ENCODE data around the gene PATZ1.
"Not testable (repeated sequence)": the region's sequence is repeated elsewhere in the genome, so short reads cannot be mapped to it uniquely, and the experiment has no call there.

Gene PATZ1, protein sequence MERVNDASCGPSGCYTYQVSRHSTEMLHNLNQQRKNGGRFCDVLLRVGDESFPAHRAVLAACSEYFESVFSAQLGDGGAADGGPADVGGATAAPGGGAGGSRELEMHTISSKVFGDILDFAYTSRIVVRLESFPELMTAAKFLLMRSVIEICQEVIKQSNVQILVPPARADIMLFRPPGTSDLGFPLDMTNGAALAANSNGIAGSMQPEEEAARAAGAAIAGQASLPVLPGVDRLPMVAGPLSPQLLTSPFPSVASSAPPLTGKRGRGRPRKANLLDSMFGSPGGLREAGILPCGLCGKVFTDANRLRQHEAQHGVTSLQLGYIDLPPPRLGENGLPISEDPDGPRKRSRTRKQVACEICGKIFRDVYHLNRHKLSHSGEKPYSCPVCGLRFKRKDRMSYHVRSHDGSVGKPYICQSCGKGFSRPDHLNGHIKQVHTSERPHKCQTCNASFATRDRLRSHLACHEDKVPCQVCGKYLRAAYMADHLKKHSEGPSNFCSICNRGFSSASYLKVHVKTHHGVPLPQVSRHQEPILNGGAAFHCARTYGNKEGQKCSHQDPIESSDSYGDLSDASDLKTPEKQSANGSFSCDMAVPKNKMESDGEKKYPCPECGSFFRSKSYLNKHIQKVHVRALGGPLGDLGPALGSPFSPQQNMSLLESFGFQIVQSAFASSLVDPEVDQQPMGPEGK

DNA sequence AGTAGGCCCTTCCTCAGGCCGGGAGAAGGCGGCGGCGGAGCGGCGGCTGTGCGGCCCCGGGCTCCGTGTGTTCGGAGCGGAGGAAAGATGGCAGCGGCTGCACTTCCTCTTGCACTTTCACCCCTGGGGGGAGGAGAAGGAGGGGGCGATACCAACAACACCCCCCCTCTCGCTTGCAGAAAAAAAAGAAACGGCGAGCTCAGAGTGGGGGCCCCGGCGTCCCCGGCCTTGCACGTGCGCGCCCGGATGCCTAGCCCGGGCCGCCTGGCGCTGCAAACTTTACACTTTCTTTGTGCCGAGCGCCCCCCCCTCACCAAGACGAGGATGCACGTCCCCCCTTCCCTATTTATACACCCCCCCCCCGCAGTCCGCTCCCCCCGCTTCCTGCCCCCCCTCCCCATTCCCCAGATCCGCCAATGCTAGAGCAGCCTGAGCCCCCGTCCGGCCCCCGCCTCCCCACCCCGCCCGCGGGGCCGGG is at the start of gene PATZ1:
TSS of gene PATZ1 (minus strand) at position 92 of the 478 bp plus-strand sequence. CDS start 744 bp downstream, outside the sequence.
- peak; percentile 90 for DNase-seq

DNA sequence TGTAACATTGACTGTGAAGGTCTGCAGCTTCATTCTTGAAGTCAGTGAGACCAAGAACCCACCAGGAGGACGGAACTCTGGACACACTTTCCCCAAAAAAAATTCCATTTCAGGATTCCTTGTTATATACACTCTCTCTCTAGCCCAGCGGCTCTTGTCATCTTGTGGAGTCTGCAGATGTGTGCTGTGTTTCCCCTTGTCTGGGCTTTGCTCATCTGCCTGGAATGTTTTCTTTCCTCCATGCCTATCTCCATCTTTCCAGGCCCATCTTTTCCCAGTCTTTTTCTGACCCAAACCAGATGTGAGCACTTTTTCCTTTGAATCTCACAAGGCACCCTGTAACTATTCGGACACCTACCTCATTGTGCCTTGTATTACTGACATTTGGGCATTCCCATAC is 48.2 kb upstream of the PATZ1 start:
- DNase-seq, result no peak

DNA sequence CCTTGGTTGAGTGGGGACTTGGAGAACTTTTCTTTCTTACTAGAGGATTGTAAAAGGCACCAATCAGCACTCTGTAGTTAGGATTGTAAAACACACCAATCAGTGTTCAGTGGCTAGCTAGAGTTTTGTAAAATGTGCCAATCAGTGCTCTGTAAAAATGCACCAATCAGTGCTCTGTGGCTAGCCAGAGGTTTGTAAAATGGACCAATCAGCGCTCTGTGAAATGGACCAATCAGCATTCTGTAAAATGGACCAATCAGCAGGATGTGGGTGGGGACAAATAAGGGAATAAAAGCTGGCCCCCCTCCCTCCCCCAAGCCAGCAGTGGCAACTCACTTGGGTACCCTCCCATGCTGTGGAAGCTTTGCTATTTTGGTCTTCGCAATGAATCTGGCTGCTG is 47.7 kb upstream of the PATZ1 start:
- no peak for DNase-seq

DNA sequence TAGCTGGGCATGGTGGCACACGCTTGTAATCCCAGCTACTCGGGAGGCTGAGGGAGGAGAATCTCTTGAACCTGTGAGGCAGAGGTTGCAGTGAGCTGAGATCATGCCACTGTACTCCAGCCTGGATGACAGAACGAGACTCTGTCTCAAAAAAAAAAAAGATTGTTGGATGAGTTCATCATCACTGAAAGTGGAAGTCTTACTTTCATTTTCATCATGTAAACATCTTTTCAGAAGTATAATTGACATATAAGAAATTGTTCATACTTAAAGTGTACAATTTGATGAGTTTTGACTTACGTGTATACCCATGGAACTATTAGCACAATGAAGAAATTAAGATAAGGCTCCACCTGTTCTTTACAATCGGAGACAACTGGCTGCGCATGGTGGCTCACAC is 32.5 kb upstream of the PATZ1 start:
- DNase-seq, result not testable (repeated sequence)

DNA sequence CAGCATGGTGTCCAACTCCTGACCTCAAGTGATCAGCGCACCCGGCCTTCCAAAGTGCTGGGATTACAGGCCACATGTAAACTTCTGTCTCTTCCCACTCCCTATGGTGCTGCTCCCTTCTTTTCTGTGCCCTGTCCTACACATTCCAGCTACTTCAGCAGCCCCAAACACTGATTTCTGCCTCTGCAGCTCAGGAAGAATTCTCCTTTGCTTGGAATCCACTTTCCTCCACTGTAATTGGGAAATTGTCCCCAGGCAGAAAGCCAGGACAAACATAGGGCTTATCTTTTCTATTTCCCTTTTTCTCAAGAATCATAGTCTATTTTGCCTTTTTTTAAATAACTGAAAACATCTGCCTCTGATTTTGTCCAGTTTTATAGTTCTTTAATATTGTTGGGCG is 32.0 kb upstream of the PATZ1 start:
- DNase-seq, result no peak

DNA sequence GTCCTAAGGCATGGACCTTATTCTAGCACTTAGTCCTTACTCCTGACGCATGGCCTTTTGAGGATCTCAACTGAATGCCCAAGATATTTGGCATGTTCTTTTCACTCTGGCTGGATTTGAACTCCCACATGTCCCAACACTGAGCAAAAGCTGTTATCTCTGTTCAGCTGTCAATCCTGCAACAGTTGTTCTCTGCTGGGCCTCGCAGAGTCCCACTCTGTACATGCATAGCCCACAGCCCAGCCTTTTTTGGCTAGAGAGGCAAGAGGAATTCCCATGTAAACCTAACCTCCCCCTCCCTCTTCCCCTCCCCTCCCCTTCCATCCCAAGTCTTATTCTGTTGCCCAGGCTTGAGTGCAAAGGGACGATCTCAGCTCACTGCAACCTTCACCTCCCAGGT is 31.5 kb upstream of the PATZ1 start:
- no peak for DNase-seq

DNA sequence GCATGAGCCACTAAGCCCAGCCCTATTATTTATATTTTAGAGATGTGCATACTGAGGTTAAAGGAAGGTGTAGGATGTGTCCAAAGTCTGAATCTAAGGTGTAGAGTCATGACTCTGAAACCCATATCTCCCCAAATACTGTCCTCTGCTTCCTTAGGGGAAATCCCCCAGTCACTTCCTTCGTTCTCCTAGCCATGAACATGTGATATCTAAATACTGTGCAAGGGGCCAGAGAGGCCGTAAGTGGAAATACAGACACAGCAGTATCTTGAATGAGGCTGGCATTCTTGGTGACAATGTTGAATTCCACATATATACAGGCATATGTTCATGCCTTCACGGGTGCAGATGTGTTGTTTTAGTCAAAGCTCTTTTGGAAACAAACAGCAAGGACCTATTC is 21.3 kb upstream of the PATZ1 start:
- DNase-seq, result no peak

DNA sequence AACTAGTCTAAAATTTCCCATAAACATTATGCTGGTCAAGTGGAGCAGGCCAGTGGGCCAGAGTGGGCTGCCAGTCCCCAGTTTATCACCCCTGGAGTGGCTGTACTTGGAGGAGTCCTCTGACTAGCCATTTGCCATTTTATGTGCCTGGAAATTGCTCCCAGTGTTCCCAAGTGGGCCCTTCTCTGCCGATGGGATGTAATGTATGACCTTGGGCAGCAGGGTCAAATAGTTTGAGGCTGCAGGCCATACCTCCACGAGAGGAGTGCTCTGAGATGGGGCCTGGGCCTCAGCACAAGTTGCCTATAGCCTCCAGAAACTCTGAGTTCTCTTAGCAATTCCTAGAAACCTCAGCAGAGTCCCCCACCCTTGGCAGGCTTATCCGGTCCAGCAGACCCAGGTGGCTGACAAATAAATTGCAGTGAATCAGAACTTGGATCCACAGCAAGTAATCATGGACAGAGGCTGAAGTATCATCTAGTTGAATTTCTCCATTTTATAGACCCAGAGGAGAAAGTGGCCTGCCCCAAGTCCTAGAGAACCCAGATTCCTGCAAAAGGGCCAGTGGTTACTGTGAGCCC is 17.8 kb upstream of the PATZ1 start:
- no peak for DNase-seq

DNA sequence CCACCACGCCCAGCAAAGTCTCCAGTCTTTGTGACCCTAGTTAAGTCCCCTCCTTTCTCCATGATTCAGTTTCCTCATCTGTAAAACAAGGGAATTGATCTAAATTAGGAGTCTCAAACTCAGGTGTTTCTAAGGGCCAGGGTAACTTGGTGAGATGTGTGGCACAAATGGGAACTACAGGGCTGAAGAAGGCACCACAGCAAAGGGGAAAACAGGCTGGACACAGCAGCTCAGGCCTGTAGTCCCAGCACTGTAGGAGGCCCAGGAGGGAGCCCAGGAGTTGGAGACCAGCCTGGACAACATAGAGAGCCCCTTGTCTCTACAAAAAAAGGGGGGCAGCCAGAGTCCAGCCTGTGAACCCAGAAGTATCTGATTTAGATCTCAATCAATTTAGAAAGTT is 15.6 kb upstream of the PATZ1 start:
- no peak for DNase-seq

DNA sequence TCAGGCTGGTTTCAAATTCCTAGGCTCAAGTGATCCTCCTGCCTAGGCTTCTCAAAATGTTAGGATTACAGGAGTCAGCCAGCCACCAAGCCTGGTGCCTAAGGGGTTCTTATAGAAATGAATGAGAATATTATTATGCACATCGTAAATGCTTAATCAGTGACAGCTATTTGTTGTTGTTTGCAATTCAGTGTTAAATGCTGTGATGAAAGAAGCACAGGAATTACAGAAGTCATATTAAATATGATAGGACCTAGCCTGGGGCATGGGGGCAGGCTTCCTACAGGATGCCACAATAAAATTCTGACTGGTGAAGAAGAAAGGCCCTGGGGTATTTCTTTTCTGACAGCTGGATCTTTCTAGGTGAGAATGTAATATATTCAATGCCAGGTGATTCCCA is 13.9 kb upstream of the PATZ1 start:
- no peak for DNase-seq

DNA sequence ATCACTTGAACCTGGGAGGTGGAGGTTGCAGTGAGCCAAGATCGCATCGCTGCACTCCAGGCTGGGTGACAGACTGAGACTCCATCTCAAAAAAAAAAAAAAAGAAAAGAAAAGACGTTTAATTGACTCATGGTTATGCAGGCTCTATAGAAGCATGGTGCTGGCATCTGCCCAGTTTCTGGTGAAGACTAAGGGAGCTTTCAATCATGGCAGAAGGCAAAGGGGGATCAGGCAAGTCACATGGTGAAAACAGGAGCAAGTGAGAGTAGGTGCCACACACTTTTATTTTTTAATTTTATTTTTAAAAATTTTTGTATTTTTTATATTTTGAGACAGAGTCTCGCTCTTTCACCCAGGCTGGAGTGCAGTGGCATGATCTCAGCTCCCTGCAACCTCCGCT is 8.4 kb upstream of the PATZ1 start:
- no peak for DNase-seq

DNA sequence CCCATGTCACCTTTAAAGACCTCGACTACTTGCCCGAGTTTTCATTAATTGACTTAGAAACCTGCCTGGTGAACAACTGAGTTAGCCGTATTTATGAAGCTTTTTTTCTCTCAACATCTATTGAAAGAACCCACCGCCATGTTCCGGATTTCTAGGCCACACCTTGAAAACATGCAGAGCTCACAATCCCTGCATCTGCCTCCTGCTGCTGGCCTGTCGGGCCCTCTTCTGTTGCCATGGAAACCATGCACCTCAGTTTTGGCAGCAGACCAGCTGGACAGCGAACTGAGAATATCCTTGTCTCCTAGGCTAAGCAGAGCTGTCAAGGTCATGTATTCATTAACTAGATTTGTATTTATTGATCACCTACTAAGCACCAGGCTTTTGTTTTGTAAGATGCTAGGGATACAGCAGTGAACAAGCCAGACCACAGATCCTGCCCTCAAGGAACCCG is 4.3 kb upstream of the PATZ1 start:
- DNase-seq, result no peak

DNA sequence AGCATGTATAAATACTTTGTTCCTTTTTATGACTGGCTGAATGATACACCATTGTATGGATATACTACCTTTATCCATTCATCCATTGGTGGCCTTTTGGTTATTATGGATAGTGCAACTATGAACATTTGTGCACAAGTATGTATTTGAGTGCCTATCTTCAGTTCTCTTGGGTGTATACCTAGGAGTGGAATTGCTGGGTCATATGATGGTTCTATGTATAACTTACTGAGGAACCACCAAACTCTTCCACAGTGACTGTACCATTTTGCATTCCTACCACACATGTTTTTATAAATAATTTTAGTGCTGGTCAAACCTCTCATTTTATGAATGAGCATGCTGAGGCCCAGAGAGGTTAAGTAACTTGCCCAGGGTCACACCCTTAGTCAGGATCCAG is 3.8 kb upstream of the PATZ1 start:
- DNase-seq, result no peak

DNA sequence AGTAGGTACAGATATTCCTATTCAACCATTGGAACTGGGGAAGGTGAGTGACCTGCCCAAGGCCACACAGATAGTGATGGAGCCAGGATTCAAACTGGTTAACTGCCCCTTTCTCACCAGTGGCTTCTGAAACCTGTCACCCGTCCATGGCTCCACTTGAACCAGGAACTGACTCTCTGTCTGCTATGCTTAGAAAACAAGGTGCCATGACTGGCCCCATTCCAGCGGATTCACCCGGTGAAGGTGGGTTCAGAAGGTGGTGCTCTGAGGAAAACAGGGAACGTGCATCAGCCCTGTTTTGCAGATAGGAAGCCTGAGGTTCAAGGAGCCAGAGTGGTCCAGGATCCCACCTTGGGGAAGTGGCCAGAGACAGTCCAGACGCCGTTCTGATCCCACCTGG is 2.6 kb upstream of the PATZ1 start:
- no peak for DNase-seq

DNA sequence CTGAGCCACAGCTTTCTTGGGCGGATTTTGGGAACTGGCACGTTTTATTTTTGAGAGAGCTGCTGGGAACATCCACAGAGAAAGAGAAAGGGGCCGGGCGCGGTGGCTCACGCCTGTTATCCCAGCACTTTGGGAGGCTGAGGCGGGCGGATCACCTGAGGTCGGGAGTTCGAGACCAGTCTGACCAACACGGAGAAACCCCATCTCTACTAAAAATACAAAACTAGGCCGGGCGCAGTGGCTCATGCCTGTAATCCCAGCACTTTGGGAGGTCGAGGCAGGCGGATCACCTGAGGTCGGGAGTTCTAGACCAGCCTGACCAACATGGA is 1.8 kb upstream of the PATZ1 start:
- not testable (repeated sequence) for DNase-seq

DNA sequence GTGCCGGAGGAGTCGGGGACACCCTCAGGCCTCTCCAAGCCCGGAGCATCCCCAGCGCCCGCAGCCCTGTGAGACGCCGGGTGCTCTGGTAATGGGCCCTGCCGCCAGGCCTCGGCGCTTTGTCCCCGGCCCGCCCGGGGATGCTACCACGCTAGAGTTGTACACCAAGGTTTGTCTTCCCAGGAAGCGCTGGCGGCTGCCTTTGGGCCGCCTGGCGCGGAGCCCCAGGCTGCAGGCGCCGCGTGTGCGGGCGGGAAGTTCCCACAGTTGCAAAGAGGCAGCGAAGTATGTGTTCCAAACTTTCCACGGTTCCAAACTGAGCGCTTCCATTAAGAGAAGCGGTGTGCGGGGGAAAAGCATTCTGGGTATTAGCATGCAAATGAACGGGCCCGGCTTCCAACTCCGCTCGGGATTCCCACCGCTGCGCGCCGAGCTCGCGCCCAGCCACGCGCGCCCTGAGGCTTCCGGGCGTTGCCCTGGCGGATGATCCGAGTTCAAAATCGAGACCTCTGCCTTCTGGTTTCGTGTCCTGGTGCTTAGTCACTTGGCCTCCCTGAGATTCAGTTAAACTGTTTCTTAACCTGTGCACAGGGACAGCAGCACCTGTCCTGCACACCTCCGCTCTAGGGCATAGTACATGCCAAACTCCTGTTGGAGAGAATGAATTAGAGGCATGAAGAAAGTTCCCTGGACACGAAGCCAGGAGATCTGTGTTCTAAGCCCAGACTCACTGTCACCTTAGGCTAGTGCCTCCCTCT is 1.3 kb upstream of the PATZ1 start:
- DNase-seq, result peak; percentile 45

DNA sequence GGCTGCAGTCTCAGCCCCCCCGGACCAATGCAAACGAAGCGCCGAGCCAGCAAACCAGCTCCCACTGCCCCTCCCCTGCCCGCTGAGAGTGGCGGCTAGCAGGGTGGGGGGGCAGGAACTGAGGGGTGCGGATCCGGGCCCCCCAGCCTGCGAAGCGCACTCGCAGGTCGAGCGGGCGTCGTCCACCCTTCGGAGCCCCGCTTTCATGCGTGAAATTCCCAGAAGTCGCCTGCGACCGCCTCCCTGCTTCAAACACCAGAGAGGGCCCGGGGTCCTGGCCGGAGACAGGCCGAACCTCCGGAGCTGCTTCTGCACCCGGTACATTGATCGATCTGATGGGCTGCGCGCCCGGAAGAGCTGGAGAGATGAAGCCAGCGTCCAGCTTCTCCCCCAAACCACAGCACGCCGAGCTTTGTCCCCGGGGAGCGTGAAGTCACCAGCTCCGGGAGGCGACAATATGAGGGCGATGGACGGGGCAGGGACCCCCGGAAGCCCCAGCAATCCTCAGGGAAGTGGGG is 646 bp upstream of the PATZ1 start:
- no peak for DNase-seq

DNA sequence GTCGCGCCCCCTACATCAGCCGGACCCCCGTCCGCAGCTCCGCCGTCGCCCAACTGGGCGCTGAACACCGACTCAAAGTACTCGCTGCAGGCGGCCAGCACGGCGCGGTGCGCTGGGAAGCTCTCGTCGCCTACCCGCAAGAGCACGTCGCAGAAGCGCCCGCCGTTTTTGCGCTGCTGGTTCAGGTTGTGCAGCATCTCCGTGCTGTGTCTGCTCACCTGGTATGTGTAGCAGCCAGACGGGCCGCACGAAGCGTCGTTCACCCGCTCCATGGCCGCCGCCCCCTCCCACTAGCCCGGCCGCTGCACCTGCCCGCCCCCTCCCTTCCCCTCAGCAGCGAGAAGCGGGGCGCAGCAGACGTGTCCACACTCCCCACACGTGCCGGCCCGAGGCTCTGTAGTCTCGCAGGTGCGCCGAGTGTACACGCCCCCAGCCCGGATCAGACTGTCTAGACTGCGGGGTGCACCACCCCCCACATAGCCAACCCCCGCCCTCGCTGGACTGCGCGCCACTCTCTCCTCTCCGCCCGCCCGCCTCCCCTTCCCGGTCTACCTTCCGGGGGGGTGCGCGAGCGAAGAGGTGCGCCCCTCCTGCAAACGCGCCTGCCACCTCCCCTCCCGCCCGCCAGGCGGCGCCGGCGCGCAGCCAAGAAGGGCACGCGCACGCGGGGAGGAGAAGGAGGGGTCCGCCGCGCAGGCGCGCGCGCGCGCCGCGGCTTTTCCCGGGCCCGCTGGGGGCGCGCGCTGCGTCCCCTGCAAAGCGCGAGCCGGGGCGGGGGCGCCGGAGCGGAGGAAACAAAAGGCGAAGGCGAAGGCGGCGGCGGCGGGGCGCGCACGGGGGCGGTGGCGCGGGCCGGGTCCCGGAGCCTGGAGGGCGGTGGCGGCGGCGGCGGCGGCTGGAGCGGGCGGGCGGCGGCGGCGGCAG is 553 bp downstream of the PATZ1 start:
- peak; percentile 92 for DNase-seq

DNA sequence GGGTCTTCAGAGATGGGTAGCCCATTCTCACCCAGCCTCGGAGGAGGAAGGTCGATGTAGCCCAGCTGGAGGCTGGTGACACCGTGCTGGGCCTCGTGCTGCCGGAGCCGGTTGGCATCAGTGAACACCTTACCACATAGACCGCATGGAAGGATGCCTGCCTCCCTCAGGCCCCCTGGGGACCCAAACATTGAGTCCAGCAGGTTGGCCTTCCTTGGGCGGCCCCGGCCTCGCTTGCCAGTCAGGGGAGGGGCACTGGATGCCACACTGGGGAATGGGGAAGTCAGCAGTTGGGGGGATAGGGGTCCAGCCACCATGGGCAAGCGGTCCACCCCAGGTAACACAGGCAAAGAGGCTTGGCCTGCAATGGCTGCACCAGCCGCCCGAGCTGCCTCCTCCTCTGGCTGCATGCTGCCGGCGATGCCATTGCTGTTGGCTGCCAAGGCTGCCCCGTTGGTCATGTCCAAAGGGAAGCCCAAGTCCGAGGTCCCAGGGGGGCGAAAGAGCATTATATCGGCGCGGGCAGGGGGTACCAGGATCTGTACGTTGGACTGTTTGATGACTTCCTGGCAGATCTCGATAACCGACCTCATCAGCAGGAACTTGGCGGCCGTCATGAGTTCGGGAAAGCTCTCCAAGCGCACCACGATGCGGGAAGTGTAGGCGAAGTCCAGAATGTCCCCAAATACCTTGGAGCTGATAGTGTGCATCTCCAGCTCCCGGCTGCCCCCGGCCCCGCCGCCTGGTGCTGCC is 1.4 kb downstream of the PATZ1 start:
- no peak for DNase-seq

DNA sequence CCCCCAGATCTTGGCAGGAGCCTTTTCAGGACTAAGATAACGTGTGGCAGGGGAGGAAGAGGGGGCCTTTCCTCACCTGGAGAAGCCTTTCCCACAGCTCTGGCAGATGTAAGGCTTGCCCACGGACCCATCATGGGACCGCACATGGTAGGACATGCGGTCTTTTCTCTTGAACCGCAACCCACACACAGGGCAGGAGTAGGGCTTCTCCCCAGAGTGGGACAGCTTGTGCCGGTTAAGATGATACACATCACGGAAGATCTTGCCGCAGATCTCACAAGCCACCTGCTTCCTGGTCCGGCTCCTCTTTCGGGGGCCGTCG is 1.9 kb downstream of the PATZ1 start:
- peak; percentile 34 for DNase-seq
